Muscle of leg (tissue), 11 donors: ENCODE data around the gene DCTN5. TPM values are rescaled to one million over a fixed set of nuclear protein-coding genes. Genes with fewer than 3 reads are reported as not detected.
"Not testable (repeated sequence)": the region's sequence is repeated elsewhere in the genome, so short reads cannot be mapped to it uniquely, and the experiment has no call there.

Experiments
- DNase-seq: peaks from one replicate; pipeline ENCODE4 v3.0.0; 2013
- H3K27ac ChIP-seq: one replicate; pipeline ENCODE4 v1.5.1; 2013; ENCODE audit warnings: mild to moderate bottlenecking, low read length, control low read depth
- H3K27me3 ChIP-seq: one replicate; pipeline ENCODE4 v1.6.1; 2013; ENCODE audit warnings: low read length; ENCODE audit not compliant: control insufficient read depth, insufficient read depth
- H3K36me3 ChIP-seq: one replicate; pipeline ENCODE4 v1.6.1; 2013; ENCODE audit warnings: low read length; ENCODE audit not compliant: control insufficient read depth, insufficient read depth
- H3K4me1 ChIP-seq: one replicate; pipeline ENCODE4 v1.6.1; 2013; ENCODE audit warnings: low read length; ENCODE audit not compliant: control insufficient read depth, insufficient read depth
- H3K4me3 ChIP-seq: one replicate; pipeline ENCODE4 v1.5.1; 2013; ENCODE audit warnings: low read length, control low read depth
- H3K9me3 ChIP-seq: replicated peaks from 2 replicates; pipeline ENCODE4 v1.6.1; 2013; ENCODE audit warnings: low read depth, low read length; ENCODE audit not compliant: control insufficient read depth
- WGBS: methylation state at CpG from one replicate; pipeline ENCODE4 v1.1.5; 2013; ENCODE audit warnings: missing lambda C conversion rate; ENCODE audit not compliant: insufficient coverage; 5-methylcytosine and 5-hydroxymethylcytosine counted together
- polyA plus RNA-seq, 8 donors: library from polyadenylated mRNA; unstranded; fragments of 120-200 nt; gene quantifications; one replicate each; pipeline versions ENCODE4 v1.2.1 to v1.2.3, GENCODE V29; 2013; ENCODE audit warnings: inconsistent platforms in 1 of 8, low replicate concordance in 1 of 8; ENCODE audit not compliant: insufficient read length in 8 of 8, insufficient read depth in 1 of 8
- total RNA-seq: library from RNA; stranded (reverse); fragments of 120-200 nt; gene quantifications from one replicate; pipeline ENCODE4 v1.2.4, GENCODE V29; 2013

The DCTN5 gene
- total and polyA plus RNA-seq, 9 donors: 33.2 to 47.3 (median 41.7) TPM

GRCh38 chr16:23704772-23705516 is 63.7 kb downstream of the DCTN5 start:
- no peaks in the 10 kb centered on the region for H3K36me3 ChIP-seq
- no peaks in the 10 kb centered on the region for H3K4me1 ChIP-seq
- DNase-seq: no peak
- no peaks in the 10 kb centered on the region for H3K27me3 ChIP-seq
- peaks cover 2% of the 10 kb centered on the region for H3K9me3 ChIP-seq
- no peak overlapping the region for H3K4me3 ChIP-seq
- H3K27ac ChIP-seq: no peak overlapping the region
- WGBS: 86% methylated on average over 22 of the region's 22 CpGs

DNA sequence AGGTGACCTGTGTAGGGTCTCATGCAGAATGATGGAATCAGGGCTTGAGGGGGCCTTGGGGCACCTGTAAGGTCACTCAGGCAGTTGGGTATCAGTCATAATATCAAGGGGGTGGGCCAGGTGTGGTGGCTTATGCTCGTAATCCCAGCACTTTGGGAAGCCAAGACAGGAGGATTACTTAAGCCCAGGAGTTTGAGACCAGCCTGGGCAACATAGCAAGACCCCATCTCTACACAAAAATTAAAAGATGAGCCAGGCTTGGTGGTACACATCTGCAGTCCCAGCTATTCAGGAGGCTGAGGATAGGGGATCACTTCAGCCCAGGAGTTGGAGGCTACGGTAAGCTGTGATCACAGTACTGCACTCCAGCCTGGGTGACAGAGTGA is 64.2 kb downstream of the DCTN5 start:
- H3K36me3 ChIP-seq: no peaks in the 10 kb centered on the region
- H3K4me3 ChIP-seq: no peak overlapping the region
- WGBS: 92% methylated on average over 1 of the region's 2 CpGs
- H3K9me3 ChIP-seq: peaks cover 2% of the 10 kb centered on the region
- no peaks in the 10 kb centered on the region for H3K27me3 ChIP-seq
- H3K4me1 ChIP-seq: no peaks in the 10 kb centered on the region
- no peak overlapping the region for H3K27ac ChIP-seq
- no peak for DNase-seq

- Histone ChIP-seq H3K4me1 (no peaks in the 10 kb centered on the region), H3K36me3 (no peaks in the 10 kb centered on the region), H3K4me3 (no peak overlapping the region), H3K27me3 (peaks cover 2% of the 10 kb centered on the region), H3K27ac (no peak overlapping the region), H3K9me3 (peaks cover 2% of the 10 kb centered on the region)
- WGBS: no CpG with 5 or more reads among the region's 4 CpGs
- DNase-seq: no peak
Observed at GRCh38 chr16:23706439-23706838, 65.2 kb downstream of the DCTN5 start.

GRCh38 chr16:23709536-23709935 is 68.3 kb downstream of the DCTN5 start:
- peaks cover 30% of the 10 kb centered on the region for H3K27me3 ChIP-seq

GRCh38 chr16:23710008-23710407 is 68.7 kb downstream of the DCTN5 start:
- Histone ChIP-seq H3K27me3 (peaks cover 31% of the 10 kb centered on the region), H3K9me3 (peaks cover 2% of the 10 kb centered on the region), H3K27ac (no peak overlapping the region), H3K4me1 (no peaks in the 10 kb centered on the region), H3K4me3 (no peak overlapping the region), H3K36me3 (no peaks in the 10 kb centered on the region)
- DNase-seq: no peak
- 60% methylated on average over 1 of the region's 2 CpGs for WGBS

More at GRCh38 chr16:23709536-23709935, 68.3 kb downstream of the DCTN5 start:
- Histone ChIP-seq H3K4me3 (no peak overlapping the region), H3K27ac (no peak overlapping the region), H3K36me3 (no peaks in the 10 kb centered on the region), H3K4me1 (no peaks in the 10 kb centered on the region), H3K9me3 (peaks cover 2% of the 10 kb centered on the region)
- no peak for DNase-seq

DNA sequence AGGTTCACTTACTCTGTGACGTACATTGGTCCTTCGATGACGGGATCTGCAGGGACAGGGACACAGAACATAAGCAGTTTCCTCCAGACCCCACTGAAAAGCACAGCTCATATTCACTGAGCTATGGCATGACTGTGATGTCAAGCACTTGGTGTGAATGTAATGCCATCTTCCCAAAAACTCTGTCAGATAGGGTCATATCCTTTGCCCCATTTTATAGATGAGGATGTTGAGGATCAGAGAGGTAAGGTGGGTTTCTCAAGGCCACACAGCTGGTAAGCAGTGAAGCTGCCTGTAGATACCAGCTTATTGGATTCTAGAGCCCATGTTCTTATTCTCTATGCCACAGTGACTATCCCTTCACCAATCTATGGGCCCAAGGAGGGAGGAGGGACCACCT is 69.2 kb downstream of the DCTN5 start:
- Histone ChIP-seq H3K4me3 (no peak overlapping the region), H3K27me3 (peaks cover 31% of the 10 kb centered on the region)
- WGBS: 100% methylated on average over 3 of the region's 3 CpGs

GRCh38 chr16:23711785-23712184 is 70.5 kb downstream of the DCTN5 start:
- WGBS: no CpG with 5 or more reads among the region's 4 CpGs

More for the DNA sequence above, 69.2 kb downstream of the DCTN5 start:
- DNase-seq: no peak
- H3K27ac ChIP-seq: no peak overlapping the region
- no peaks in the 10 kb centered on the region for H3K36me3 ChIP-seq
- peaks cover 2% of the 10 kb centered on the region for H3K9me3 ChIP-seq
- no peaks in the 10 kb centered on the region for H3K4me1 ChIP-seq

DNA sequence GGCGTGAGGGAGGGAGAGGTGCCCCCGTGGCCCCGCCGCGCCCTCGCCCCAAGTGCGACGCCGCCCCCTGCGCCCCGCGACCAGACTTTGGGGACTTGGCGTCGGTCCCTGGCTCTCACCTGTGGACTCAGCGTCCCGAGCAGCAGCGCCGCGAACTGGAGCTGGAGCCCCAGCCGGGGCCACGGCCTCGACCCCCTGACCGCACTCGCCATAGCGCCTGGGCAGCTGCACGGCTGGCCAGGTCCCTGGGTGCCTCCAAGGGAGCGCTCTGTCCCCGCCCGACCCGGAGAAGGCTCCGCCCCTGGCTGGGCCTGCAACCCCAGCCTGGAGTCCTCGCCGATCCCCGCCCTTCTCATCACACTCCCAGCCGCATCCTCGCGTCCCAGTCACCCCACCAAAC is 71.7 kb downstream of the DCTN5 start, which contains the start of gene ERN2:
Gene ERN2, minus strand, starts transcription at position 247 of the 400 bp plus-strand sequence. Its CDS starts 35 bp downstream, at position 212.
- 1% methylated on average over 37 of the region's 37 CpGs for WGBS
- DNase-seq: no peak
- Histone ChIP-seq H3K36me3 (no peaks in the 10 kb centered on the region), H3K4me3 (no peak within 1 kb of the TSS), H3K27me3 (peaks cover 31% of the 10 kb centered on the region), H3K4me1 (no peaks in the 10 kb centered on the region), H3K27ac (no peak within 1 kb of the TSS), H3K9me3 (peaks cover 2% of the 10 kb centered on the region)

More at GRCh38 chr16:23711785-23712184, 70.5 kb downstream of the DCTN5 start:
- Histone ChIP-seq H3K9me3 (peaks cover 2% of the 10 kb centered on the region), H3K27me3 (peaks cover 31% of the 10 kb centered on the region), H3K4me3 (no peak overlapping the region), H3K27ac (no peak overlapping the region), H3K36me3 (no peaks in the 10 kb centered on the region), H3K4me1 (no peaks in the 10 kb centered on the region)
- no peak for DNase-seq

DNA sequence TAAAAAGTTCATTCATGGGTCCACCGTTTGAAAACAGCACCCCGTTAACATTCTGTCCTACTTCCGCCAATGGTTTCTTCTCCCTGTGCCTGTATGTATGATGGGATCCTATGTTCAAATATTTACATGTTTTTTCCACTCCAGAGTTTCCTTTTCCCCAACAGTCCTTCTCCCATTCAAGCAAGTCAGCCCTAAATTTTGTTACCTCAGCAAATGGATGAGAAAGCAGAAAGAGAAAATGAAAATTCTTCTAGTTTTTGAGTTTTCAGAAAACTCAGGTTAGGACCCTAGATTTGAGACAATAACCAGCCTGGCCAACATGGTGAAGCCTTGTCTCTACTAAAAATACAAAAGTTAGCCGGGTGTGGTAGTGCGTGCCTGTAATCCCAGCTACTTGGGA is 75.2 kb downstream of the DCTN5 start:
- no peaks in the 10 kb centered on the region for H3K9me3 ChIP-seq
- H3K27me3 ChIP-seq: peaks cover 29% of the 10 kb centered on the region
- no peak overlapping the region for H3K27ac ChIP-seq
- DNase-seq: no peak
- H3K36me3 ChIP-seq: no peaks in the 10 kb centered on the region
- WGBS: 90% methylated on average over 2 of the region's 5 CpGs
- H3K4me1 ChIP-seq: no peaks in the 10 kb centered on the region
- no peak overlapping the region for H3K4me3 ChIP-seq

DNA sequence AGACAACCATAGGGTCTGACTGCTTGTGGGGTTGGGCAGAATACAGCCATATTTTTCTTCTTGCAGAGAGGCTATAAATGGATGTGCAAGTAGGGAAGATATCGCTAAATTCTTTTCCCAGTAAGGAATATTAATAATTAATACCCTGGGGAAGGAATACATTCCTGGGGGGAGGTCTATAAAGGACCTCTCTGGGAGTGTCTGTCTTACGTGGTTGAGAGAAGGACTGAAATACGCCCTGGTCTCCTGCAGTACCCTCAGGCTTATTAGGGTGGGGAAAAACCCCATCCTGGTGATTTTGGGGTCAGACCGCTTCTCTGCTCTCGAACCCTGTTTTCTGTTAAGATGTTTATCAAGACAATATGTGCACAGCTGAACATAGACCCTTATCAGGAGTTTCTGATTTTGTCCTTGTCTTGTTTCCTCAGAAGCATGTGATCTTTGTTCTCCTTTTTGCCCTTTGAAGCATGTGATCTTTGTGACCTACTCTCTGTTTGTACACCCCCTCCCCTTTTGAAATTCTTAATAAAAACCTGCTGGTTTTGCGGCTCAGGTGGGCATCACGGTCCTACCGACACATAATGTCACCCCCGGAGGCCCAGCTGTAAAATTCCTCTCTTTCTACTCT is 81.5 kb downstream of the DCTN5 start:
- not testable (repeated sequence) for H3K27me3 ChIP-seq, H3K4me3 ChIP-seq, H3K4me1 ChIP-seq, H3K9me3 ChIP-seq, H3K27ac ChIP-seq, H3K36me3 ChIP-seq, DNase-seq
- 80% methylated on average over 6 of the region's 9 CpGs for WGBS
